GM19351 (cell line): ENCODE data around the gene CACNB2.
A peak's percentile ranks its signal among the peaks of the same experiment; 100 is the strongest.

Source experiments
- ATAC-seq: cut with Tn5 transposase; IDR thresholded peaks from one replicate; pipeline ENCODE4 v1.9.1; 2021; ENCODE audit warnings: mild to moderate bottlenecking, moderate library complexity; ENCODE audit not compliant: unreplicated experiment

The CACNB2 gene

DNA sequence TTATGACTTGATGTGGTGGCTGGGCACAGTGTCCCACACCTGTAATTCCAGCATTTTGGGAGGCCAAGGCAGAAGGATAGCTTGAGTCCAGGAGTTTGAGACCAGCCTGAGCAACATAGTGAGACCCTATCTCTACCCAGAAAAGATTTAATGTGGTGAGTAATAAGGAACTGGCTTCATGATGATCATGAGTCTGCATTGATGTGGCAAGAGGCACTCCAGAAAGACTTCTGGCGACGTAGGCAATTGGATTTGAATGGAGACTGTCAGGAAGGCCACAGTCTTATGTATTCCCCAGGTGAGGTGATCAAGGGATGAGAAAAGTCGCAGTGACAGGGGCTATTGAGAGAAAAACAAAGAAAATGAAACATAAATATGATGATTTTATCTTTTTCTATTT, 138.0 kb downstream of the CACNB2 start:
- no peak for ATAC-seq

DNA sequence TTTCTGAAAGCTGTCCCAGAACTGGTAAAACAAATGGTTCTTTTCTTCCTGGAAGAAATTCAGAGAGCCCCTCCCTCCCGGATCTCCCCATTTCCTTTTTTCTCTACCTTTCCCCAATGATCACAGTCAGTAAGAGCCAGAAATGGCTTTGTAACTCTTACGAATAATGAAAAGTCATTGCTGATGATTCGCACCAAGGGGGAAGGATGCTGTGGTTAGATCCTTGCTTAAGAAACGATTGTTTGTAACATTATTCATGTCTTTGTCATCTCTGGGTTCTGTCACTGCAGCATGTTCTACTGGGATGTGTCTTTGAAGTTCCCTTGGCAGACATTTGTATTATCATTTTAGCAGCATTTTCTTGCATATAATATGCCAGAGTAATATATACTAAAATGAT, 138.9 kb downstream of the CACNB2 start:
- no peak for ATAC-seq

DNA sequence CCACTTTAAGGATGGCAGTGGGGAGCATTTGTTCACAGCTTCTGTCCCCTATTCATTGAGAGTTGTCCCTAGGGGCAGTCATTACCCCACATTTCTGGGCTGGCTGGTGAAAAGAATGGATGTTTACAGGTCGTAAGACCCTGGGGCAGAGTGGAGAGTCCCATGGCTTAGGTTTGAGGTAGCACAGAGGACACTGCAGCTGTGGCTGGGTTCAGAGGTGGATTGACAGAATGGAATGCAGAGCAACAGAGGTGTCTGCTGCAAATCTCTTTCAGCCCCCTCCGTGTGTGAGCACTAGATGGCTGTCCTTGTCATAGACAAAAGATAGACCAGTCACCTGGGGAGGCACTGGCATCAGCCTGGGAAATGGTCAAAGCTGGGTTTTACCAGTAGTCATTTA, 141.9 kb downstream of the CACNB2 start:
- ATAC-seq, result no peak

DNA sequence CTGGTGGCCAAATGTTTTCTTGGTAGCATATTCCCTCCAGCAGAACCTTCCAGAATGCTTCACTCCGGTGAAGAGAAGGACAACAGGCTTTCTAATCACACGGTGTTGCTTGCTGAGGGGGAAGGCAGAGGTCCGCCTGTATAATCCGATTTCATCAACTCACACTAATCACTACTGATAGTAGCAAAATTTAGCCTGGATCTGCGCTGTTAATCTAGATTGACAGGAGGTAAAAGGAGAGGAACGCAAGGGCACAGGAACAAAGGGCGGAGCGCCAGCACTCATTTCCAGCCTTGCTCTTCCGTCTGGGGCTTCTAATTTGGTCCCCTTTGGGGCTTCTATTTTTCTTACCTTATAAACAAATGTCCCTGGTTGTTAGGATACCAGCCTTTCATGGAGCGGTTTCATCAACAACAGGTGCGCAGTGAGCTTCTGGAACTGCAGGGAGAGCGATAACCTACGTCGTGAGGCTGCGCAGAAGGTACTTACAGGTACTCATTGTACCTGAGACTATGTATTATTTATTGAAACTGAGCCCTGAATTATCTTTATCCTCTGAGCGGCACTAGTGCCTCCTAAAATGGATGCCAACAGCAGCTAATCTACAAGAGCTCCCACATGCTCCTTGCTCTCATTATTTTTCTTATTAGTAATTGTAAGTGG, 150.6 kb downstream of the CACNB2 start:
- no peak for ATAC-seq

DNA sequence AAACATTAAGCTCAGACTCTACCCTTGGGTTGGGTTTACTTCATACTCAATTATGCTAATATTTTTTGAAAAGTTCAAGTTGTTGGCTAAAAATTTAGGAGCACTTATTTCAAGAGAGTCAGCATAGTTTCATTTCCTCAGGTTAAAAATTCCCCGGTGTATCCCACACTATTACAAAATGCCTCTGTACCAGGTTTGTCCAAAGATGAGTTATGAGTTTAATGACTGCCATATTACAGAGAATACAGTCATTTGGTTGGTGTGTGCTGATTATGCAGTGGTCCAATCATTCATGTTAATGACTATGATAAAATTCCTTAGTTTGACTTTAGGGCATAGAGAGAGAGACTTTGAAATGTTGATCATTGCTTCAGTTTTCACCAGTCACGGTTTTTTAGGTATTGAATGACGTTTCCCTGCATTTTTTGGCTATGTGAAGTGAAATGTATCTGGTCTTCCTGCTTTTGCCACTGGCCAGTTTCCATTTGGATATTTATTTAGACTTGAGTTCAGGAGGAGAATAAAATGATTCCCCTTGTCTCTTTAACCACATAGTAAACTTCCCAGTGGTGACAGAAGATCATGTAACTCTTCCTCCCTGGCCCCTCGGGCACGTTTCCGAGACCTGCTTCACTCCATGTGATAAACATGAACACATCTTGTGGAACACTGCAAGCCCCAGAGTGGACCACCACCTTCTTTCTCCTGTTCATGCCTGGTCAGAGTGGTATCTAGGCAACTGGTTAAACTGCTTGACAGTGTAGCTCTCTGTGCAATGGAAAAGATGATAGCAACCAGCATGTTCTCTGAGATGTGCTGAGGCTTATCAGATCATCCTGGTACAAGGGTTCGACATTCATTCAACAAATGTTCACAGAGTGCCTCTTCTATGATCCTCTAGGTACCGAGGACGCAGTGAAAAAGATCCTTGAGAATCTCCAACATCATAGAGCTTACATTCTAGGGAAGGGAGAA, 153.6 kb downstream of the CACNB2 start:
- ATAC-seq, result no peak

DNA sequence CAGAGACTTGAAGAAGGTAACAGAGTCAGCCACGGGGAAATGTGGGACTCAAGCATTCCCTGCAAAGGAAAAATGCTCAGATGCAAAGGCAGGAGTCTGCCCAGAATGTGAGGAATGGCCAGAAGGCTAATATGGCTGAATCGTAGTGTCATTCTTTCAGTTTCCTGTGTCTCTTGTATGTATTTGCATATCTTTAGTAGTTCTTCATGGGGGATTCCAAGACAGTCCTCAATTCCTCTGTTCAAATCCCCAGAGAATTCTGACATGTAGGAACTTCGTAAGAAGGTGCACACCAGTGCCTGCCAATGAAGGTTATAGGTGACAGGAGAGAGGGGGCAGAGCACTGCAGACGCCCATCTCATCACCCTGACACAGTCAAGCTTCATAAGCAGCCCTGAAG, 154.4 kb downstream of the CACNB2 start:
- no peak for ATAC-seq

DNA sequence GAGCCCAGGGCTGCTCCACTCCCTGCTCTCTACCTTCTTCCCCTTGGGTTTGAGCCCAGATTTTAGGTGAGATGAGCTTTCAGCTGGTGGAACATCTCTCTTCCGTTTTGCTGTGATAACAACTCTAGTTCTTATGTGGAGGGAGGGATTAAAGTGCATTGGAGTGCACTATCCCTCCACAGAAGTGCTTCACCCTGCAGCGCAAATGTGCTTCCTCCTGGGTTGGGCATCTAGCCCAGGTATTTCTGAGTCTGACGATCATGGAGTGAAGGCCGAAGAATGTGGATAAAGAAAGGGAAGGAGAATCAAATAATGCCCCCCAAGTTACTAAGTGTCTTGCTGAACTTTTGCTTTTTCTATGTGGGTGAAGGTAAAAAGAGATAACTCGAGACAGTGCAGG, 157.4 kb downstream of the CACNB2 start:
- no peak for ATAC-seq

DNA sequence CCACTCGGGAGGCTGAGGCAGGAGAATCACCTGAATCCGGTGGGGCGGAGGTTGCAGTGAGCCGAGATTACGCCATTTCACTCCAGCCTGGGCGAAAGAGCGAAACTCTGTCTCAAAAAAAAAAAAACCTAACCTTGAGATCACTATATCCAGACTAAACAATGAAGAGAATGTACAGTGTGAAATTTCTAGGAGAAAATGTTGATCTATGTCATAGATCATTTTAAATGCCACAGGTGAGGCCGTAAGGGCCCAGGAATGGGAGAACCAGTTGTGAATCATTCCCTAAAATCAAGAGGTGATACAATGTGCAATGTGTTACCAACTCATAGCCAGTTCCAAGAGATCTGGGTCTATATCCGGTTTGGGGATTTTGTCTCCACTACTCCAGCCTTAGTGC, 158.0 kb downstream of the CACNB2 start:
- ATAC-seq, result no peak

DNA sequence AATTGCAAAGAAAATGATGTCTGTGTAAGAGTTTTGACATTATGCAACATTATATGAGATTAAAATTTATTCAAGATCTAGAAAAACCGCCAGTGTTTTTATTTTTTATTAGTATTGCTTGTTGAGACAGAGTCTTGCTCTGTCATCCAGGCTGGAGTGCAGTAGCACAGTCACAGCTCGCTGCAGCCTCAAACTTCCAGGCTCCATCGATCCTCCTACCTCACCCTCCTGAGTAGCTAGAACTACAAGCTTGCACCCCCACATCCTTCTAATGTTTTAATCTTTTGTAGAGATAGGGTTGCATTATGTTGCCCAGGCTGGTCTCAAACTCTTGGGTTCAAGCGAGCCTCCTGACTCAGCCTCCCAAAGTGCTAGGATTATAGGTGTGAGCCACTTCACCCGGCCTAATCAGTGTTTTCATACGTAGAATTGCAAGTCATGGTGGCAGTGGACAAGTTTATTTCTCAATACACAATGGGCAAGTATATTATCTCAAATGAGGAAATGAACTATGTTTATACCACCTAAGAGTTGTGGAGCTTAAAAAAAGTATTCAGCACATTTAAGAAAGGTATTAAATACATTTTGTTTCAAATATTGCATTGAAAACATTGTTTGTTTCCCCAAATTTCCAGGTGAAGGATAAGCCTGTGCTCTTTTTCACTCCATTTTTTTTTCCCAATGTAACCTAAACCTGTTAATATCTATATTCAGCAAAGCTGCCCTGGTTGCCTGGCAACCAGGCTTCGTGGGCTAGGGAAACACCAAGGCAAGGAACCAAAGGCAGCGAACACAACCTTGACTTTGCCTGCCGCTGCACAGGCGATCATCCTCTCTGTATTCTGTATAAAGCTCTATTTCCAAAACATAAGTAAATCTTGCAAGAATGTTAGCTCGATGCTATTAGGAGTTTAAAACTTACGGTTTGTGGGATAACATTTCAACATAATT, 163.9 kb downstream of the CACNB2 start:
- ATAC-seq, result no peak

DNA sequence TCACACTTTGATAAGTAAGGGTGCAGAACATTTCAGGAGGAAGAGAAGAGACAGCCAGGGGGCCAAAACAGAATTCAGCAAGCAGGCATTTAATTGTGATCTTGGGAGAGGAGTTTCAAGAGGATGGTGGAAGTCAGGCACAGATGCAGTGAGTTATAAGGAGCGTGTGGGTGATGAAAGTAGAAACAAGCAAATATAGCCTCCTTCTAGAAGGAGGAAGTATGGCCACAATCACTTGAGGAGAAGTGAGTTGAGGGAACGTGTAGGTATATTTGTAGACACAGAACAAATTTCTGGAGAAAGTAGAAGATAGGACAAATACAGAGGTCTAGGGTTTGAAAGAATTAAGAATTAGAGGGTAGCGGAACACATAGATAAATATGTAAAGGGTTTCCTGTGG, 165.8 kb downstream of the CACNB2 start:
- no peak for ATAC-seq

DNA sequence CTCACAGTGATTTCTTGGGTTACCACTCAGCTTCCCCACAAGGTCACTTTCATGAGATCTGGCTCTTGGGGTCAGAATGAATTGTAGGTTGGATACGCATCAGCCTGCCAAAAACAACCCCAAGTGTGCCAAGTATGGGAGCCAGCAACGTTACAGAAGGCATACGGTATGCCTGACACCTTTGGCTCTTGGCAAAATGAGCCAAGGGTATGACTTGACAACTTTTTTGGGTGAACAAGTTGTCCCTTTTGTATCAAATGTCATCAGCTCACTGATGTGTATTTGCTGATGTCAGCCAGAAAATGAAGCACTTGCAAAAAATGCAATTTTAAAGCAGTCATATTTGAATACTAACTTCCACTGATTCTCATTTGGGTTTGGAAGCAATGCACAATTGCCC, 168.4 kb downstream of the CACNB2 start:
- no peak for ATAC-seq

DNA sequence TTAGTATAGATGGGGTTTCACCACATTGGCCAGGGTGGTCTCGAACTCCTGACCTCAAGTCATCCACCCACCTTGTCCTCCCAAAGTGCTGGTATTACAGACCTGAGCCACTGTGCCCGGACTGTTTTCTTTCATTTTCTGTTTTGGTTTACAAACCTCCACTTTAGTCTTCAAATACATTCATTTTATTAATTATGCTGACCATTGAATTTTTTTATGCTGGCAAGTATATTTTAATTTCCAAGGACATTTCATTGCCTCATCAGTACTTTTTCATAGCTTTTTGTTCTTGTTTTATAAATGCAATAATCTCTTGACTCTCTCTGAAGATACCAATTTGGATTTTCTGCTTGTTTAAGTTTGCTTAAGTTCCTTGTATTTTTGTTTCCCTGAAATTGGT, 170.5 kb downstream of the CACNB2 start:
- no peak for ATAC-seq

DNA sequence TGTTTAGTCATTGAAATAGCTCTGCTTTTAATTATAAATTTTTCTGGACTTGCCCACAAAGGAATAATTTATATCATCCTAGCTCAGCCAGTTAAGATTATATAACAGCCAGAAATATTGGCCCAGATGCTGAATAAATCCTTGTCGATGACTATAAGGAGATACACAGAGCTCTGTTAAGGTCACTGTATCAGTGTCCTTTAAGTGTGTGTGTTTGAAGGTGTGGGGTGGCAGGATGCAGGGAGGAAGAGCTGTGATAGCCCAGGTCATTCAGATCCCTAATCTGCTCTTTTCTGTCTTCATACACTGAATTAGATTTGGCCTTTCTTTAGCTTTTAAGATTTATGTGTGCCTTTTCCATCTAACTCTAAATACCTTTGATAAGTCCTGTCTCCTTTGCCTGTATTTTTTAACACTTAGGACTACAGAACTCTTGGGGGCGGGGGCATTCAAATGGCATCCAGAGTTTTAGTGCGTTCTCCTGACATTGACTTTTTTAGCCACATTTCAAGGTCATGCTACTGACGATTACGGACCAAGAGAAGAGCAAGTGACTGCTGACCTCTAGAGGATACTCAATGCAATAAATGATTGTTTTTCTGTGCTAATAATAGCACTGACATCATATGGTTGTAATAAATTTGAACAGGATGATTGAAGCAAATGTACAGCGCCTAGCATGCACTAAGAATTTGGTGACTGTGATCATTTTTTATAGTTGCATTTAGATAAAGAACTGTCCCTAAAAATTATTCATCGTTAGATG, 172.3 kb downstream of the CACNB2 start:
- ATAC-seq, result peak; percentile 96

DNA sequence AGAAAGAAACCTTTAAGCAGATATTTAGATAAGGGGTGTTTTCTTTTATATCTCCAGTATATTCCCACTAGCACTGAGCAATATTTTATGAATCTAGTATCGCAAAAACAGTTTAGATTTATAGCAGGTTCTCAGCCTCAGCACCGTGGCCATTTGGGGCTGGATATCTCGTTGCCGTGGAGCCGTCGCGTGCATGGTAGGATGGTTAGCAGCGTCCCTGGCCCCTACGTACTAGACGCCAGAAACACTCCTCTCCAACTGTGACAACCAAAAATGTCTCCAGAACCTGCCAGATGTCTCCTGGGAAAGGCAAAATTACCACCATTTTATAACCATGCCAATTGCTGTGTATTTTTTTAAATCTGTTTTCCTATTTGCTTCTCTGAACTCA, 172.9 kb downstream of the CACNB2 start:
- ATAC-seq, result no peak

DNA sequence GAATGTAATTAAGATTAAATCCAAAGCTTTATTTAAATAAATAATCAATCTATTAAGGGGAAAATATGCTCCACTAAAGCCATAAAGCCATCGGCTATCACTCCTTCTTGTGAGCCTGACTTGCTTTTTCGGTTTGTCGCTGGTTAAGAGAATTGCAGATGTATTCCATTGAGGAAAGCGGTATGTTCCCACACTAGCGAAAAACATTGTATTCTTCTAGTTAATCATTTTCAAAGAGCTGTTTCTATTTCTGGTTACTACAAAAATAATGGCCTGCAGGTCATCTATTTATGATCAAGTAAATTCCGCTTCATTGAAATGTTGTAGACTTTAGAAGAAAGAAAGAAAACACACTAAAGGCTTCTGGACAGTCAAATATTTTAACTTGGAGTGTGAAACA, 173.4 kb downstream of the CACNB2 start:
- no peak for ATAC-seq

DNA sequence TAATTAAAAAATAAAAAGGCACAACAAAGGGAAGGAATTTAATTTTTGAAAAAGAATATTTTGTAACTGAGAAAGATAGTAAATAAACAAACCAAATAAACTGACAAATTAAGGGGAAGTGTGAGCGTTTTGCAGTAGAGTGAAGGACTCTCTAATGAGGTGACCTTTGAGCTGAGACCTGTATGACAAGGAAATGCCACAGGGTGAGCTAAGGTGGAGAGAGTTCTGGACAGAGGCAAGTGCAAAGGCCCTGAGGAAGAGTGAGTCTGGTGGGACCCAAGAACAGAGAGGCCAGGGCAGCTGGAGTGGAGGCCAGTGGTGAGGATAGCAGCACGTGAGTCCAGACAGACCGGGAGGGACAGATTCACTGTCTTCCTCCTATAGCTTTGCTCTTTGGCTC, 179.4 kb downstream of the CACNB2 start:
- ATAC-seq, result no peak

DNA sequence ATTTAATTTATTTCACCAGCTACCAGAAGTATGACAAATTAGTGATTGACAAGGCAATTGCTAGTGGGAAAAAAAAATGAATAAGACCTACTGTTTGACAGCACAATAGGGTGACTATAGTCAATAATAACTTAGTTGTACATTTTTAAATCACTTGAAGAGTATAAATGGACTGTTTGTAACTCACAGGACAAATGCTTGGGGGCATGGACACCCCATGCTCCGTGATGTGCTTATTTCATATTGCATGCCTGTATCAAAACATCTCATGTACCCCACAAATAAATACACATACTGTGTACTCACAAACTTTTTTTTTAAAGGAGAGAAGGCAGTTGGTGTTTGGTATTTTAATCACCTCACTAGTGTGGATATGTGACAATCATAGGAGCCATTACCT, 181.1 kb downstream of the CACNB2 start:
- no peak for ATAC-seq

DNA sequence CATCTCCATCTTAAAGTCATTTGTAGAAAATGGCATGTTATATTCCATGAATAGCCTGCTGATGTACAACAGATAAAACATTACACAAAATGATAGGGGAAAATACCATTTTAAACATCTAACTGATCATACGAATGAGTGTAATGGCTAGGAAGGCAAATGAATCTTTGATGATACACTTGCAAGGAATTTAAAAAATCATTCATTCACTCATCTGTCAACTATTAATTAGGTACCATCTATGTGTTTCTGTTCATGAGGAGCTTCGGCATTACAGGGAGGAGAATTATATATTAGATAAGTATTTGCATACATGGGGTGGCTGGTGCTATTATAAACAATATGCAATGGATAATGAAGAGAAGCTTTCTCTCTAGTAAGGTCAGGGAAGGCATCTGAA, 183.7 kb downstream of the CACNB2 start:
- no peak for ATAC-seq

DNA sequence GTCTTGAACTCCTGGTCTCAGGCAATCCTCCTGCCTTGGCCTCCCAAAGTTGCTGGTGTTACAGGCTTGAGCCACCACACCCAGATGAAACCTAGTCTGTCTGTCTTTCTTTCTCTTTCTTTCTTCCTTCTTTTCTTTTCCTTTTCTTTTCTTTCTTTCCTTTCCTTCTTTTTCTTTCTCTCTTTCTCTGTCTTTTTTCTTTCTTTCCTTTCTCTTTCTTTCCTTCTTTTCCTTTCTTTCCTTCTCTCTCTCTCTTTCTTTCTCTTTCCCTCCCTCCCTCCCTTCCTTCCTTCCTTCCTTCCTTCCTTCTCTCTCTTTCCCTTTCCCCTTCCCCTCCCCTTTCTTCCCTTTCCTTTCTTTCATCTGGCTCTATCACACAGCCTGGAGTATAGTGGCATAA, 185.2 kb downstream of the CACNB2 start:
- ATAC-seq, result no peak

DNA sequence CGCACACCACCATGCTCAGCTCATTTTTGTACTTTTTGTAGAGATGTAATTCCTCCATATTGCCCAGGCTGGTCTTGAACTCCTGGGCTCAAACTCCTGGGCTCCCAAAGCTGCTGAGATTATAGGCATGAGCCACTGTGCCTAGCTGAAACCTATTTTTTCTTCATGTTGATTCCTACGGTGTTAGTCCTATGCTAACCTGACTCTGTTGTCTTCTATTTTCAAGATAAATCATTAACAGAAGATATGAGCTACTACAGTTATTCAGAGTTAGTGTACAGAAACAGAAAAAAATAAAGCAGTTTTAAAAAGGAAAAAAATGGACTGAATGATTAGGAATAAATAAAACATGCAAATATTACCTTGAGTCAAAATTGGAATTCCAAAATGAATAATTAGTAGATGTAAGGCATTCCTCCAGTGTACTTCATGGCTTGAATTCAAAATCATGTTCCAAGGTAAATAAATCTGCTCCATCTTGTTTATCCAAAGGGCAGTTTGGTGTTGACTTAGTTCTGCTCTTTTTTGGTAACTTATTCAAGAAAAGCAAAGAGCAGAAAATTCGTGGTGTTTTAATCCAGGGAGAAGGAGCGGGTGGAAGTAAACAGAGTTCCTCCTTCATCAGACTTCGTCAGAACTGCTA, 185.8 kb downstream of the CACNB2 start:
- ATAC-seq, result no peak
